ENCODE measurements around the gene SRSF7.
"Not testable (repeated sequence)": the region's sequence is repeated elsewhere in the genome, so short reads cannot be mapped to it uniquely, and the experiment has no call there.

SRSF7 gene

DNA sequence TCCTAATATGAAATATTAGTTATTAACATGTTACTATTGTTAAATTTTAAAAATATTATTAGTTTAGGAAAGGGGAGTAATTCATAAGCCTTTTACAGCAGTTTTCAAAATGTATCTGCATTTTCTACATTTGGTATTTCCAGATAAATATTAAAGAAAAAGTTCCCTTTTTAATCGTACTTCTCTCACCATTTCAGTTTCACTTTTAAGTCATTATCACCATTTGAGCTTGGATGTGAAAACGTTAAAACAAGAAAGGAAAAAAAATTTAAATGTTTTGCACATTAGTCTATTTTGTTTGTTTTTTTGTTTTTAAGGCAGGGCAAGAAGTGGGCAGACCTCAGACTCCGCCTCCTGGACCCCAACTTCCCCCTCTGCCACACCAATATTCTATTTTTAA, 3.3 kb upstream of the SRSF7 start:
- DNase-seq (ENCODE audit: low read depth in 2 of 3, low spot score in 2 of 3), result no peak

DNA sequence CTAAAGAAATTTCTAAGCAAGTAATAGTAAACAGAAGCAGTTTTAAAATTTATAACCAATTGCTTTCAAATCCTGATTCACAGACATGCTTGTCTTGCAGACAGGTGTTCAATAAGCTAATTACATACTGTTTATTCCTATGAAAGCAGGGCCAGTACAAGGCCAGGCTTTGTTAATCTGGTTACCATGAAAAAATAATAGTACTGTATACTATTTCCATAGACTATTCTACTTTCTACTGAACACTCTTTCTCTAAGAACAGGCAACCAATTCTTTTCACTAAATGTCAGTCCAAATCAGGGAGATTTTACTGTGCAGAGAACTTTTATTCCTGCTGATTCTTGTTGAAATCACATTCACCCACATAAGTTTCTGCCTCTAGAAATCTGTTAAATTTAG, 2.9 kb upstream of the SRSF7 start:
- DNase-seq (ENCODE audit: low read depth in 2 of 3, low spot score in 2 of 3), result no peak

DNA sequence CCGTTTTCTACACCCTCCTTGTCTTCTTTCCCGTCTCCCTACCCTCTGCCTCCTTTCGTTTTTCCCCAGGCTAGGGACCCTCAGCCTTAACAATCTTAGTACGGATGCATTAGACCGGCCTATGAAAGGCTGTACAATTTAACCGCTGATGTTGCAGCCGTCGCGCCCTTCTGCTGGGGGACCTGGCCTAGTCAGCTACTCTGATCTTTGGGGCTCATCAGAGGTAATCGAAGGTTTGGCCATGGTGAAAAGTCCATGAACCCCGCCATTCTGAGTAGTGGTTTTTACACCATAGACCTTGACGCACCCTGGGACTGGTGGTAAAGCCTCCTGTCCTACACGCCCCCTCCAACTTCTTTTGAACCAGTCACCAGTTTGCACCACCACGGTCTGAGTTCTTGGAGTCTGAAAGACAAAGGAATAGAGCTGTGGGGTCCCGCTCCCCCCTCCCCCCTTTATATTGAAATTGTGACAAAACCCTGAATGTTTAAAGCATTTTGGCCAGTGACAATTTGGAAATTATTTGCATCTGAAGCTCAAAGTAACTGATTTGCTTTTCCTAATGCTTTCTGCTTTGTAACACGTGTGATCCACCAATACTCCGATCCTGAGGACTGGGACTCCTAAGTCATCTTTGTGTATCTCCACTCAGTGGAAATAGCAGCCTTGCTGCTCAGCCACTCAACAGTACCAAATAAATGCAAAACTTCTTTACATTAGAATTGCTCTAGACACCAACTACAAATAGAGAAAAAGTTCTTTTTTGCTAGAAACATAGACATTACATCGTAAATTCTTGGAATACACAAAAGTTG, 642 bp upstream of the SRSF7 start:
- no peak for DNase-seq (ENCODE audit: low read depth in 2 of 3, low spot score in 2 of 3)

DNA sequence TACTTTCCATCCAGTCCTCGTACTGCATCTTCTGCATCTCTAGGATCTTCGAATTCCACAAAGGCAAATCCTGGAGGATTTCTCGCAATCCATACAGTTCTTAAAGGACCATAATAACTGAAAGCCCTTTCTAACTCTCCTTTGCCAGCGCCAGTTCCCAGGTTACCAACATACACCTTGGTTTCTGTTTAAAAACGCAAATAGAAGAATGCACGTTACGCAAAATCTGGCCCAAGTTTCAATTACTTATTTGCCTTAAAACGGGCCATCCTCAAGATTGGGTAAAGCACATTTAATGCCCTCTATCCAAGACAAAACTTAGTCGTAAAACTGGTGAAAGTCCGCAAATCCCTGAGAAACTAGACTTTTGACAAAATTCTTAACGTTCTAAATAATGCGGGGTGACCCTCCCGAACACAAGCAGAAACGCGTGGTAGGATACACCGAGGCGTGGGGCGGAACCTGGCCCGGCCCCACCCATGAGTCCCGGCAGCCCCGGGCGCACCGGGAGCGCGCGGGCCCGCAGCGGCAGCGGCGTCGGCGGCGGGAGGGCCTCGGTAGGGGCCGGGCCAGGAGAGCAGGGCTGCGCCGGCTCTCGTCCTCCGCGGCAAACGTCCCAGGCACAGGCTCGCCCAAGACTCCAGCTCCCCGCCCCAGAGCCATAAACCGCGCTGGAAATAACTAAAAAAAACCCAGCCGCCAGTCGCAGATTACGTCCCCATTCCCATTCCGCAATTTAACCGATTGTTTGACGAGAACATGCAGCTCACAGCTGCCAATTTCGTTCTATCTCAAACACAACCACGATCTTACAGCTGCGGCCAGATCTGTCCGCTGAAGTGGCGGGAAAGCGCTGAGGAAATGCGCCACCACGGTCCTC, 910 bp downstream of the SRSF7 start:
- peak in 1 of 3 experiments; percentile 26 for DNase-seq (ENCODE audit: low read depth in 2 of 3, low spot score in 2 of 3)

DNA sequence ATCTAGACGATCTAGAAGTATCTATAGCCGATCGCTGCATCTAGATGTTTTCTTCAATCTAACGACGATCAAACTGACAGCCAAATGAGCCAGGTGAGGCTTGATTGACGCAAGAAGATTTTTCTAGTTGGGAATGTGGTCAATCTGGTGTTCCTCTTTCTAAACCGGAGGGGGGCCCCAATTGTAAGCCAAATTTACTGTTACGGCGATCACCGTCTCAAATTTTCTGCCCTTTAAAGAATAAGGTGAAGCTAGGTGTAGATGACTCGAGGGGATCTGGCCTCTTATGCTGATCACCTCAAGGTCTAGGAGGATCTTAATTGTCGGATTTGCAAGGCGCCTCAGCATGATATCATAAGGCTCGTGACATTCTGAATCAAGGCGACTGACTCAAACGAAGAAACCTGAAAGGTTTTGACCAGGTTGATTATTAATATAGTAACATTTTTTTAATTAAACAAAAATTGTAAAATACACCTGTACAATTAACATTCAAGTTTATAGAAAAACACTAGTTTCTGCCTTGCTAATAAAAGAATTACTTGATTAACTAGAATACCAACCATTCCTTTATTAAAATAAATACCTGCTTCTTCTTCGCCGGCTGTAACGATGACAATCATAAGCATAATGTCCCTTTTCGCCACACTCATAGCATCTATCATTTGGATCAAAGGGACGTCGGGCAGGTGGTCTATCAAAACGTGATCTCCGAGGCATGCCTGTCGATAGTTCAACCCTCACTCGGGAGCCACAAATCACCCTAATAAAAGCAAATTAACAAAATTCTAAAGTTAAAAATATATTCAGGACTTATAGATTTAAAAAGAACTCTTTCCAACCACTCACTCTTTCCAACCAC, 2.0 kb downstream of the SRSF7 start:
- DNase-seq (ENCODE audit: low read depth in 2 of 3, low spot score in 2 of 3), result no peak

DNA sequence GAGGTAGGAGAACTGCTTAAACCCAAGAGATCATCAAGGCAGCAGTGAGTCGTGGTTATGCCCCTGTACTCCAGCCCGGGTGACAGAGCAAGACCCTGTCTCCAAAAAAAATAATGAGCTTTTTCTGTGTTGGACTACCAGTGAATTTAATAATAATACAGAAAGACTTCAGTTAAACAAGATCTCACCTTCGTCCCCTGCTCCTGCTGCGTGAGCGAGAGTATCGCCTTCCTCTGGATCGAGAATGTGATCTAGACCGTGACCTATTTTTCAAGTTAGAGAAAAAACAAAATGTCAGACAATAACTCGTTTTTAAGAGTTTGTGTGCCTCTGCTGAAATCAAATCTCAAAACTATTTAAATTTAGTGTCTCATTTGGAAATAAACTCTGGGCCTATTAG, 2.8 kb downstream of the SRSF7 start:
- no peak for DNase-seq (ENCODE audit: low read depth in 2 of 3, low spot score in 2 of 3)

DNA sequence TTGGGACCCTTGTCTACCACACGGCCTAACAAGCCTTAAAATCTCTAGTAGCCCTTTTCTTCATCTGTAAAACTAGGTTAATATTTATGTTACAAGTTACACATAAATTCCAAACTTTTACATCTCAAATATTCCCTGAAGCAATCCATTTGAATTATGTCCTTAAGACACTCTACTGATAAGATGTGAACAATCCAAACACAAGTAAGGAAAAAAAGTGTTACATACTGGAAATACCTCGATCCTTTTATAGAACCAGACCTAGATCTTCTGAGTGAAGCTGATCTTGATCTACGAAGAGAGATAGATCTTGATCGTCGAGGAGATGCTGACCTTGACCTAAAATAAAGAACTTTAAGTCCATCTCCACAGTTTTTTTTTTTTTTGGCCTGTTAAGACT, 3.3 kb downstream of the SRSF7 start:
- no peak for DNase-seq (ENCODE audit: low read depth in 2 of 3, low spot score in 2 of 3)

DNA sequence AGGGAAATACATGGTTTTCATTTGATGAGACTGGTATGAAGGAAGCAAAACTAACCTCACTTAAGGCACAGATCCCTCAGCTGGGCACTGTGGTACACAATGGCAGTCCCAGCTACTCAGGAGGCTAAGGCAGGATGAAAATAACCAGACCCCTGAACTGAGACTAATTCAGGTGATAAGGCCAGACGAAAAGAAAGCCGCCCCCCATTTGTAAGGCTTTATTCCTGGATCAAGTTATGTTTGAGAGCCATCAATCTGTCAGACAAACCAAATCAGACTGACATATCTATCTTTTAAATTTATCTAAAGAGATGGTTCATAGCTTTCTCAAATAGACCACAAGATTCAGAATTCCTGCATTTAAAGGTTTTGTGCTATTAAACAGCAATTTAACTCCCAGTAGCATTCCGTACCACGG, 4.1 kb downstream of the SRSF7 start:
- DNase-seq (ENCODE audit: low read depth in 2 of 3, low spot score in 2 of 3), result no peak

DNA sequence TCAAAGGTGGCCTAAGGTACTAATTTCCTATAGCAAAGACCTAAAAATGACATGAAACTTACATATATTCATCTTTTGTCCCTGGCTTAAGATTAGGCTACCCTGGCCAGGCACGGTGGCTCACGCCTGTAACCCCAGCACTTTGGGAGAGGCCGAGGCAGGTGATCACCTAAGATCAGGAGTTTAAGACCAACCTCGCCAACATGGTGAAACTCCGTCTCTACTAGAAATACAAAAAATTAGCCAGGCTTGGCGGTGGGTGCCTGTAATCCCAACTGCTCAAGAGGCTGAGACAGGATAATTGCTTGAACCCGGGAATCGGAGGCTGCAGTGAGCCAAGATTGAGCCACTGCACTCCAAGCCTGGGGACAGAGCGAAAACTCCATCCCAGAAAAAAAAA, 5.9 kb downstream of the SRSF7 start:
- no peak for DNase-seq (ENCODE audit: low read depth in 2 of 3, low spot score in 2 of 3)

DNA sequence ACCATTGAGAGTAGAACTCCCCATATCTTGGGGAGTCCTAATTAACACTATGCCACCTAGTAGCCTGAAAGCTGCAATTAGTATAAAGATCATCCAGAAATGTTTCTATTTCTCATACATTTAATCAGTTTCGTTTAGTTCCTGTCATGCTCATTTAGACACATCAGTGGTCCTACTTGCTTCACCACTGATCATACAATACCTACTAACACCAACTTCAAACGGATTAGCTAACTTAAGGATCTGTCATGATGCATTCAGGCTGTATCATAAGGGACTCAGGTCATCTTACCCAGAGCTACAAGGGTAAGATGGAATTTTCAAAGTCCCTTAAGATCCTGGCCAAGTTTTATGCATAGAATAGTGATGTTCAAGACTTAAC, 6.8 kb downstream of the SRSF7 start:
- no peak for DNase-seq (ENCODE audit: low read depth in 2 of 3, low spot score in 2 of 3)

DNA sequence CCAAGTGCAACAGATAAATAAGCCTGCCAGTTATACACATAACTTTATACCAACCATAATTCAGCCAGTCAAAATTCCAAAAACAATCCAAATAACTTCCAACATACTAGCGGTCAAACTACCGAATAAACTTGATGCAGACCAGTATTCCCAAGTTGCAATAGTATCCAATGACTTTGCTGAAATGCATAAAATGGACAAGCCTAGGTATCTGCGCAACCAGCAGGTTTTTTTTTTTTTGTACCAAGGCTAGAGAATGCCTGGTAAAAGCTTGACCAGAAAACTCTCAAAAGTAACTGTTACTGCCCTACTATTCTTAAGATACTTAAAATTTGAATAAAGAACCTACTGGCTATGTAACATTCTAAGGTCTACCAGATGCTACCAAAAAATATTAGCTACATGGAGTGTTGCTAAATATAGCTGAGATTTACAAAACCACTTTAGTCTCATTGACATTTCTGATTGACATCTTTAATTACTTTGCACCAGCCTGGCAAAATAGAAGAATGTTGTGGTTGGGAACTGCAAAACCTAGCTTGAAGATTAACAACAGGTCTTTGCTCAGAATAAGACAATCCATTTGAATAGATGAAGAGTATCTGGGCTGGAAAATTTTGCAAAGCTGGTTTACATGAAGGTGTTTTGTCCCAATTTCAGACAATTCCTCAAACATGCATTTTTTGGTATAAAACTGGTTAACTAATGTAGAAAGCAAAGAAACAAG, 7.3 kb downstream of the SRSF7 start:
- DNase-seq (ENCODE audit: low read depth in 2 of 3, low spot score in 2 of 3), result no peak

DNA sequence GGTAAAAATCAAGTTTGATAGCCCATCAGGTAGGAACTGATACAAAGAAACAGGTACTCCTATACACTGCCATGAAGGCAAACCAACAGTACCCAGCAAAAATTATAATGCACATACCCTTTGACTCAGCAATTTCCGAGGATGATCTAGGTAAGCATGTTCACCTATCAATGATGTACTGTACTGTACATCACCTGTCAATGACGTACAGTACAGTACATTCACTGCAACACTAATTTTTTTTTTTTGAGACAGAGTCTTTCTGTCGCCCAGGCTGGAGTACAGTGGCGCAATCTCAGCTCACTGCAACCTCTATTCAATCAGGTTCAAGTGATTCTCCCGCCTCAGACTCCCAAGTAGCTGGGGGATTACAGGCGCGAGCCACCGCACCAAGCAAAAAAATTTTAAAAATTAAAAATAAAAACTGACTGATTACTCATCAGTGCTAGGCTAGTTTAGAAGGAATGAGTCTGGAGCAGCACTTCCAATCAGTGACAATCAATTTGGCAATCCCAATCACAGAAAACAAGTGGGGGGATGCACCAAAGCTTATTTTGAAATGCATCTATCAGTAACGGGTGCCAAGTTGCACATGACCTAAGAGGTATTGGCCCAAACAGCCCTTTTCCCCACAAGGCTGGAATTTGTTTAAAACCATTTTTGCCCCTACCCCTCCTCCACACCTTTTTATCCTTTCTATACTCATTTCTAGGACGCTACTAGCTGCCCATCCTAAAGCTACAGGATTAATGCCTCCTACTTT, 8.2 kb downstream of the SRSF7 start:
- no peak for DNase-seq (ENCODE audit: low read depth in 2 of 3, low spot score in 2 of 3)

DNA sequence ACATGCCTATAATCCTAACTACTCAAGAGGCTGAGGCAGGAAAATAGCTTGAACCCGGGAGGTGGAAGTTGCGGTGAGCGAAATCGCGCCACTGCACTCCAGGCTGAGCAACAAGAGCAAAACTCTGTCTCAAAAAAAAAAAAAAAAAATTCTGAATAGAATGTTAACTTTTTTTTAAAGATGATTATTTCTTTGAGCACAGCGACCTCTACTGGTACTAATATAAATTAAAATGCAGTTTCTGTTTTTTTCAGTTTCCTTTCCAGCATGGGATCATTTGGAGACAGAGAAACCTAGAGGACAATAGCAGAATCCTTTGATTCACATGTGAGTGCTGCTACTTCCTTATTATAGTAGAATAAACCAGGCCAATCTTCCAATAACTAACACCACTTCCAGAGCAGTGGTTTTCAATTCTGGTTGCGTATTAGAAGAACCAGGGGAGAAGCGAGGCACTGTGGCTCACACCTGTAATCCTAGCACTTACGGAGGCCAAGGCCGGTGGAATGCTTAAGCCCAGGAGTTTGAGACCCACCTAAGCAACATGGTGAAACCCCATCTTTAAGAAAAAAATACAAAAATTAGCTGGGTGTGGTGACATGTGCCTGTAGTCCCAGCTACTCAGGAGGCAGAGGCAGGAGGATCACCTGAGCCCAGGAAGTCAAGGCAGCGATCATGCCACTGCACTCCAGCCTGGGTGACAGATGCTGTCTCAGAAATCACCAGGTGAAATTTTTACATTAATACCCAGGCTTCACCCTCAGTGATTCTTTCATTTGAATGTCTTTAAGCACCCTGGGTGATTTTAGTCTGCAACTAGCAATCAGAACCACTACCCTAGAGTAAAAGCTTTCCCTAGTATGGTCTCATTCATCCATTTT, 10.1 kb downstream of the SRSF7 start:
- DNase-seq (ENCODE audit: low read depth in 2 of 3, low spot score in 2 of 3), result no peak

DNA sequence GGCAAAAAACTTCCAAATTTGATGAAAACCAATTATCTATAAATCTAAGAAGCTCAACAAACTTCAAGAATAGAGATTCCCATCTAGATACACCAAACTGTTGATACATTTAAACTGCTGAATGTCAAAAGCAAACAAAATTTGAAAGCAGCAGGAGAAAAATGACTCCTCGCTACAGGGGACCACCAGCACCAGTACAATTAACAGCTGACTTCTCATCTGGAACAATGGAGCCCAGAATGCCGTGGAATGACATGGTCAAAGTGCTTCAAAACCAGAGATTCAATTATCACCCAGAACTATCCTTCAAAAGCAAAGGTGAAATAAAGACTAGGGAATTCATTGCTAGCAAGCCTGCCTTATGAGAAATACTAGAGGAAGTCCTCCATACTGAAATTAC, 11.6 kb downstream of the SRSF7 start:
- DNase-seq (ENCODE audit: low read depth in 2 of 3, low spot score in 2 of 3), result no peak

DNA sequence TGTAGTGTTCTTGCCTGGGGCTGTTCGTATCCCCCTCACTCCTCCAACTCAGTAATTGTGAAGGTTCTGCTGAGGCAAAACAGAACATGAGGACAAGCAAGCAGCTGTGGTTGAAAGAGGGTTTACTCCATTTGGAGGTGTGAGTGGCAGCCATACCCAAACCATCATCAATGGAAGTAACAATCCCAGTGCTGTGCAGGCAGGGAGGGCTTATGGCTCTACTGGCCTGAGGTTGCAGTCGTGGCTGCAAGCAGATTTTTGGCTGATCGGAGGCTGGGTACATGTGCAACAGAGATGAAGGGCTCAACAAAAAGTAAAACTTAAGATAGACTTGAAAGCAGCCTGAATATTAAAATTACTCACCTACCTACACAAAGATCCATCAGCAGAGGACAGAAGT, 13.2 kb downstream of the SRSF7 start:
- no peak for DNase-seq (ENCODE audit: low read depth in 2 of 3, low spot score in 2 of 3)

DNA sequence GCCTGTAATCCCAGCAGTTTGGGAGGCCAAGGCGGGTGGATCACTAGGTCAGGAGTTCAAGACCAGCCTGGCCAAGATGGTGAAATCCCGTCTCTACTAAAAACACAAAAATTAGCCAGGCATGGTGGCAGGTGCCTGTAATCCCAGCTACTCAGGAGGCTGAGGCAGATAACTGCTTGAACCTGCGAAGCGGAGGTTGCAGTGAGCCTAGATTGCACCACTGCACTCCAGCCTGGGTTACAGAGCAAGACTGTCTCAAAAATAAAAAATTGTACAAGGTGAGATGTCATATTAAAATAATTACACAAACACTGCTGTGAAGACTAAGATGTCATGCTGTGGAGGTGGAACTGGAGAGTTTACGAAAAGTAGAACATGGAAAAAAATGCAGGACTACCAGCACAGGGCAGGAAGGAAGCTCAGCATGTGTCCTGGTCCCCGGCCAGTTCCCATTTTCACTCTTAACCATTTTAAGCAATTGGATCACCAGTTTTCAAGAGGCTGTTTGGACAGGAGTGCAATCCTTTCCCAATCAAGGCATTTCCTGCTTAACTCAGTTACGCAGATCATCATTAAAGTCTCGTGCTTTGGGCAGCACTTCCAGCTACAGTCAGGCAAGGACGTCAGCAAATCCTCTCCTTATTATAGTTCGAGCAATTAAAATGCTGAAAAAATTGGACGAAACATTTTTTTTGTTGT, 14.0 kb downstream of the SRSF7 start:
- DNase-seq (ENCODE audit: low read depth in 2 of 3, low spot score in 2 of 3), result not testable (repeated sequence)

DNA sequence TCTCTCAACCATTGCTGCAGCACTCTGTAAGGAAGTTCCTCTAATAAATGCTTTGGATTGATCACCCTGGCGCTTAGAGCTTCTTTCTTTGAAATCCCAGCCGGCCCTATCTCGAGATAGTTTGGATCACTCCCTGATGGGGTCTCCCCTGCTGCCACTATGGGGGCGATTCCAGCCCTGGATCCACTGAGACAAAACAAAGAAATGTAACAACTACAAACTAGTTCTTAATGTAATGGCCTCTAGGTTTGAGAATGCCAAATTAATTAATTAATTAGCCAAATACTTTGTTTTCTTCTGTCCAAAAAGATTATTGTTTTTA, 15.2 kb downstream of the SRSF7 start:
- no peak for DNase-seq (ENCODE audit: low read depth in 2 of 3, low spot score in 2 of 3)

DNA sequence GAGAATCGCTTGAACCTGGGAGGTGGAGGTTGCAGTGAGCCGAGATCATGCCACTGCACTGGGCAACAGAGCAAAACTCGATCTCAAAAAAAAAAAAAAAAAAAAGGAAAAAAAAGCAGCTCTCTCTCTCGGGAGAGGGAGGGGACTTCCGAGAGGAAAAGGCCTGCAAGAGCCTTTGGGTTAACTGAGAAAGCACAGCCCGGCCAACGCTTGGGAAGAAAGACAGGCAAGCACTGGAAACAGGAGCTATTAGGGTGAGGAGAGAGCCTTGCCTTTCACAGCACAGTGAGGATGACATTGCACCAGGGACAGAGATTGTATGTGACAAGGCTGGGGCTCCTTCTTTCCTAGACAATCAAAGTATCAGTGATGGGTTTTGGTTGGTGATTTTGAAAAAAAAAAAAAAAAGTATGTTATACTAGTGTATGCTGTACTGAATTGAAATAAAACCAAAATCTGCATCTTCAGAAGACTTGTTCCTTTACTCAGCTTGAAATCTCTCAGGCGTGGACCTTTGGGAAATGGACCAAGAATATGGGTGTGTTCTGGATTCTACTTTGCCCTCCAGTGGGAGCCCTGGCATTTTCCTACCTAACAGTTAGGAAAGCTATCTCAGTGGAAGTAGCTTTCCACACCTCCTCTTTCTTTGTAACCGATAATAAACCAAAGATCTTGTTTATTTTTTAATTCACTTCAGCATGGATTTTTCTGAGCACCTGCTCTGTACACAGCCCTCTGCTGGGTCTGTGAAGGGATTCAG, 16.7 kb downstream of the SRSF7 start:
- DNase-seq (ENCODE audit: low read depth in 2 of 3, low spot score in 2 of 3), result no peak
